HT1080 (cell line): ENCODE results near the gene LINC00237. TPM values are rescaled to one million over a fixed set of nuclear protein-coding genes. Genes with fewer than 3 reads are reported as not detected.
A peak's percentile ranks its signal among the peaks of the same experiment; 100 is the strongest.

Experiments used
- DNase-seq: peaks from one replicate; pipeline ENCODE4 v3.0.0-alpha.2; 2015; ENCODE audit warnings: low read depth
- total RNA-seq: library from RNA; depleted of rRNA; stranded (reverse); fragments of >200 nt; shearing (Covaris generic); gene quantifications from 2 replicates; pipeline ENCODE4 v1.2.3, GENCODE V29; 2014

Gene LINC00237
- total RNA-seq, 1 experiment from 2014 or later, result not detected

DNA sequence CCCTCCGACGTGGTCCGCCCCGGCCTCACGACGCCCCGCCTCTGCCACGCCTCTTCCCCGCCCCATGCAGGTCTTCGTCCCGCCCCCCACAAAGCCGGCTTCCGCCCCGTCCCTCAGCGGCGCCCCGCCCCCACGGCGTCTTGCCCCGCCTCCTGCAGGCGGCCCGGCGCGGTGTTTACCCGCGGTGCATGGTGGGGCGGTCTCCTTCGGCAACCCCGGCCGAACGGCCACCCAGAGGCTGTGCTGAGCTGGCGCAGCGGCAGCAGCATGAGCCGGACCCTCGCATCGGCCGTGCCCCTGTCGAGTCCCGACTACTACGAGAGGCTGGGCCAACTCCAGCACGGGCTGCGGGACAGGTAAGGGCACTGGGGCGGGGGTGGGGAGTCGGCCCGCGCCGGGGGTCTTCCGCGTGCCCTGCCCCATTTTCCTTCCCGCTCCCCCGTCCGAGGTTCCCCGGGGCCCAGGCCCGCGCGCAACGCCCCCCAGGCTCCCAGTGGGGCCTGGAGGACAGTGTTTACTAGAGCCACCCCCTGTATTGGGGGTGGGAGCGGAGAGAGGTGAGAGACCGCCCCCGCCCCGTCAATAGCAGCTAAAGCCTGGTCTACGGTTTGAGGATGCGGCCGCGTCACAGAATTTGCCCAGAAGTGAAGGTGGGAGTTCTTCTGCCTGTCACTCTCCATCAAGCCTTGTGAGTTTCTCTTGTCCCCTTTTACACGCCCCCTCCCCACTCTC, 19.9 kb upstream of the LINC00237 start, which contains the start of gene KIZ:
TSS of gene KIZ (plus strand) at position 234 of the 732 bp plus-strand sequence. CDS start at position 268, 34 bp downstream.
- peak; percentile 80 for DNase-seq

DNA sequence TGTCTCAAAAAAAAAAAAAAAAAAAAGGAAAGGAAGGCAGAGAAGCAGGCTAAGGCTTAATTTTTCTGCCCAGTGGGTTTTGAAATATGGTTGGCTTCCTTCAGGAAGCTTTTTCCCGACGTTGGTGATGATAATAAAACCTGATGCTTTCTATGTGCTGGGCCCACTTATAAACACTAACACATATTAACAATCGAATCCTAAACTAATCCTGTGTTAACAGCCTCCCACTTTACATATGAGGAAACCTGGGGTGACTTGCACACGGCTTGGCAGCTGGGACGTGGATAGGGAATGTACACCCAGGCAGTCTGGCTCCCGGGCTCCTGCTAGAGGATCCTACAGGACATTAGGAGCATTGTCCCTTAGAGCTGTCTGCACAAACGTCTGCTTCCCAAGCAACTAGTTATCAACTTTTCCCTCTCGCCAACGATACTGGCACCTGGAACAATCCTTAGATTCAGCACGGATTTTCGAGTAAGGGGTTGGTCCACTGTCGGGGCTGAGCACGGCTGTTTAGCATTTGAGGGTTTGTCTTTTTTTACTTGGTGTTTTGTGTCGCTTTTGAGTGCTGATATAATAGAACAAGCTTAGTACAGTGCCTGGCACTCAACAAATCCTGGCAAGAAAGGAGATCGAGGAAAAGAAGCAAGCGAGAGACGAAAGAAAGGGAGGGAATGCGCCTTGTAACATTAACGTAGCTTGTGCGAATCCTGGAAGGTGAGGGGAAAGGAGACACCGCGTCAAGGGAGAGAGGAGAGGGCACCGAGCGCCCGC, 19.1 kb upstream of the LINC00237 start:
- peak; percentile 49 for DNase-seq

DNA sequence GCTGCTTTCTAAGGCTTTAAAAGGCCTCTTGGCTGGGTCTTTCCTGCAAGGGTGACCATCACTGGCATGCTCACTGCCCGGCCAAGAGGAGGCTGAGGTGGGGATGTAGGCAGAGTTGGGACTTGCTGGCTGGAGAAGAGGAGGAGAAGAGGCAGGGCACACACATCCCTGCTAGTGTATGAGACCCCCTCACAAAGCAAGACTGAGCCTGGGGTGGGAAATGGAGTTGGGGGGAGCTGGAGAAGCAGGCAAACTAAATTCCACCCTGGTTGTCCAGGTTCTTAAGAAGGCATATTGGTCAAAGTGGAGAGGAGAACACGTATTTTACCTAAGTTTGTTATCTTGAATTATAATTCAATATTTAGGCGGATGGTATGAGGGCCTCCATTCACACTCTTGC, 18.0 kb upstream of the LINC00237 start:
- no peak for DNase-seq

DNA sequence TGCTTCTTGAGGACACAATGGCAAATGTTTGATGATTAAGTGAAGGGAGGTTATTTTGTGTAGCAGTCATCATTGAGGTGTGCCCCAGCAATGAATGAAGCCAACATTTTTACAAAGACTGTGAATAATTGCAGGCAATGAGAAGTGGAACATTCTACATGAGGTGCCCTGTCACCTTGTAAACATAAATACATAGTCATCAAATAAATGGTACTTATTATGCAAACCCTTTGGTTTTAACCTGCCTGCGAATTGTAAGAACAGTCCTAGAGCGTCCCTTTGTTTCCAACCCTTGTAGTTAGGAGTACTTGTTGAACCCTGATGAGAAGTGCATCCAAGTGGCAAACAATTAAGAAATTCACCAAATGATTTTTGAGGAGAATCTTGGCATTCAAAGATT, 12.6 kb upstream of the LINC00237 start:
- DNase-seq, result no peak

DNA sequence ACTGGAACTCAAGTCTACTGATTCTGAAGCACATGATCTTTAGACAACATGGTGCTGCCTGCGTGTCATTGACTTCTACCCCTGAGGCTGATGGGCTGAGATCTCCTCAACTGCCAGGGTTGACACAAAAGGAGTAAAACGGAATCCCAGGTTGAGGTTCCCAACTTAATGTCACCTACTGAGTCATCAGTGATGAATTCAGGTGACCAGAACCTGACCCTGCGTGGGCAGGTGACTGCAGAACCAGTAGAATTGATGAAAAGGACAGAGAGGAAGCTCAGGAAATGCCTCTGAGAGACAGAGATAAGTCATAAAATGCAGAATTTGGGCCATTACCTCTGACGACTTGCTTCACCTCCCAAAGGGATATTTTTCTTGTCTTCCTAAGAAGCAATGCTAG, 12.0 kb upstream of the LINC00237 start:
- no peak for DNase-seq

DNA sequence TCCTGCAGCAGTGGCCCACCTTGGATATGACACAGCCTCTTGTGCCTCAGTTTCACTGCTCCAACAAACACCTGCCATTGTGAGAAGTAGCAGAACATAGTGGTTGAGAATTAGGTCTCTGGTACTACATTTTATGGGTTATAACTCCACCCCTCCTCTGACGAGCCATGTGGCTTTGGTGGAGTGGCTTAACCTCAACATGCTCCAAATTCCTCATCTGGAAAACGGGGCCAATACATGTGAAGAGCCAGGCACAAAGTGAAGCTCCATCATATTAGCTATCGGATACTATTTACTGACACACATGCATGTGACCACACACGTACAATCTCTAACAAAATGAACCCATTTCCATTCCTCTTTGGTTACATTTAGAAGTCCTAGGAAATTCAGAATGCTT, 11.4 kb upstream of the LINC00237 start:
- DNase-seq, result no peak

DNA sequence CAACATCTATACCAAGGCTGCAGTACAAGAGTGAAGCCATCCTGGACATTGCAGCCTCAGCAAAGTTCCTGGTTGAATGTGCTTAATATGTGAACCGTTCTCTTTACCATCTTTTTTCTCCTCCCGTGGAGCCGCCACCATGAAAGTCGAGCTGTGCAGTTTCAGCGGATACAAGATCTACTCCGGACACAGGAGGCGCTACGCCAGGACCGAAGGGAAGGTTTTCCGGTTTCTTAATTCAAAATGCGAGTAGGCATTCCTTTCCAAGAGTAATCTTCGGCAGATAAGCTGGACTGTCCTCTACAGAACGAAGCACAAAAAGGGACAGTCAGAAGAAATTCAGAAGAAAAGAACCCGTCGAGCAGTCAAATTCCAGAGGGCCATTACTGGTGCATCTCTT, 8.4 kb upstream of the LINC00237 start:
- DNase-seq, result no peak

DNA sequence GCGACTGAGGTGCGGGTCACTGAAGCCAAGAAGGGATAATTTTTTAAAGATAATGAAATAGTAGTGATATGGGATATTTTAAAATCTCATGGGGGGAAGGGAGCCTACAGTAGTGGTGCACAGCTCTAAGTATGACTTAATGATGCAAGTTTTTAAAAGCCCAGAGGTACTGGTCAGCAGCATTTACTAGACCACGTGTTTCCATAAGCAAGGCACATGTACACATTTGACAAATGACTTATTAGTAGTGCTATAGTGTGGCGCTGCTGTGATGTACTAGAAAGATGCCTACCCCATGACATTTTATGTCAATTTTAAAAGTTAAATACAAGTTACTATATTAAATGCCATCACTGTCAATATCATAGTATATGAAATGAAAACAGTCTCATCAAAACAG, 7.5 kb upstream of the LINC00237 start:
- DNase-seq, result no peak

DNA sequence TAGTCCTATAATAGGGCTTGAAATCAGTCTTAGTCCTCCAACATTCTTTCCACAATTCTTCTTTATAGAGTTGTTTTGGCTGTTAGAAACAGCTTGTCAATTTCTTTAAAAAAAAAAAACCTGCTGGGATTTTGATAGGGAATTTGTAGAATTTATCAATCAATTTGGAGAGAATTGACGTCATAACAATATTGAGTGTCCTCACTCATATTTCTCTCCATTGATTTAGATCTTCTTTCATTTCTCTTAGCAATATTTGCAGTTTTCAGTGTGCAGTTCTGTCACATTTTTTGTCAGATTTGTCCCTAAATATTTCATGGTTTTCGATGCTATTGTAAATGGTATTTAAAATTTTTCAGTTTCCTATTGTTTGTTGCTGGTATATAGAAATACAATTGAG, 5.3 kb upstream of the LINC00237 start:
- DNase-seq, result no peak

DNA sequence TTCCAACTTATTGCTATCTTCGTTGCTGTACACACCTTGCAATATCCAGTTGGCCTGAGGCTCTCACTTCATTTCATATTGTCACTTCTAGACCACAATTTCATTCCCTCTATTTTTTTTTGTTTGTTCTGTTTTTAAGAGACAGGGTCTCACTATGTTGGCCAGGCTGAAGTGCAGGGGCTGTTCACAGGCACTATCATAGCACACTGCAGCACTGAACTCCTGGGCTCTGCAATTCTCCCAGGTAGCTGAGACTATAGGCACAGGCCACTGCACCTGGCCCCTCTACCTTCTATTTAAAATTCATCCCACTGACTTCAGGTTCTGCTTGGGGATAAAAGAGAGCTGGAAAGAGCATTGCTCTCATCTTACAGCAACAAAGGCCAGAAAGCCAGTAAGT, 4.7 kb upstream of the LINC00237 start:
- no peak for DNase-seq

DNA sequence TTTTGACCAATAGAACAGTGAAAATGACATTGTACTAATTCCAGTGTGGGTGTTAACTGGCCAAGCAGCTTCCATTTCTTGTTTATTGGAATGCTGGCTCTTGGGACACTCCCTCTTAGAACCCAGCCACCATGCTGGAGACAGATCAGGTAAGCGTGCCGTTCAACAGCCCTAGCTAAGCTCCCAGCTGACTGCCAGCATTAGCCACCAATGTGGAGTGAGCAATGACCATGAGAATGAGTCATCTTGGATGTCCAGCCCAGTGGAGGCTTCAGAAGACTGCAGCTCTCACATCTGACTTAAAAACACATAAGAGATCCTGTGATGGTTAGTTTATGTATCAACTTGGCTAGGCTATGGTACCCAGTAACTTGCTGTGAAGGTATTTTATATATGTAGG, 3.0 kb upstream of the LINC00237 start:
- DNase-seq, result peak; percentile 40

DNA sequence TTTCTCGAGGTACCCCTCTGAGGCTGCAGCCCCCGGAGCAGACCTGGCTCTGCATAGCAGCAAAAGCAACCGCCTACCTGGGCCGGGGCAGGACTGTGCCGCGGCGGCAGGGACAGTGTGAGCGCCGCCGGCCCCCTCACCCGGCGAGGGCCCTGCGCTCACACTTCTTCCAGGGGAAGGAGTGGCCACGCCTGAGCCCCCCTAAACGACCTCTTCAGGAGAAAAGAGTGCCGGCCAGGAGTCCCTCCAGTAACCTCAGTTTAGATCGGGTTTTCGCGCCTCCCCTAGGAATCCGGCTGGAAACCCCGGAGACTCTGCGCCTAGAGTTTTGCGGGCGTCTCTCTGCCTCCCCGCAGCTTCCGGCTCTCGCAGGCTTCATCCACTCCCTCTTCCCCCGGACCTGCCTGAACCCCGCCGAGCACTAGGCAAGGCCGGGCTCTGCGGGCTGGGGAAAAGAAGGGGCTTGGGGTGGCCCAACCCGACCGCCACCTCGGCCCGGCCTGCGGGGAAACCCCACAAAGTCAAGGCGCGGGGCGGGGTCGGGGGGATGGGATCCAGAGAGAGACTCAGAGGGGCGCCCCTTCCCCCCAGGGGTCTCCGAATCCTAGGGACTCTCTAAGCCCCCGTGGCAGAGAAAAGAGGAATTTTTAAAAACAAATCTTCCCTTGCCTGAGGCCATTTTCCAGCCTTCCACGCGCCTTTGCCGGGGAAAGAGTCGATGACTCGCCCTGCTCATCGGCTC, 558 bp downstream of the LINC00237 start:
- no peak for DNase-seq

DNA sequence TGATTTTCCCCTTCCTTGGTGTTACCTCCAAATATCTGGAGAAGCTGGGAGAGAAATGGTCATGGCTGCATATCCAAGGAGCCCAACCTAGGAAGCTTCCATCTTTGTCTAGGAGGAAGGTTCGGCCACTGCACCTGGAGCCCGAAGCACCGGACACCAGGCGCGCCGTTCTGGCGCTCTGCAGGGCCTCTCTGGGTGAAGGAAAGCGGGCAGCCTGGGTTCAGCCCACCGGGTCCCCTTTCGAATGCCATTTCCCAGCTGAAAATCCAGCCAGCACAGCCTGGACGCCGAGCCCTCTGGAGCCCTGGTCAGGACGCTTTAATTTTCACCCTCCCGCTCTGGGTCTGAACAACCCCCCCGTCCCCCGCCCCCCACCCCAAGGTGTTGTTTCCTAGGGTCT, 1.2 kb downstream of the LINC00237 start:
- DNase-seq, result no peak

DNA sequence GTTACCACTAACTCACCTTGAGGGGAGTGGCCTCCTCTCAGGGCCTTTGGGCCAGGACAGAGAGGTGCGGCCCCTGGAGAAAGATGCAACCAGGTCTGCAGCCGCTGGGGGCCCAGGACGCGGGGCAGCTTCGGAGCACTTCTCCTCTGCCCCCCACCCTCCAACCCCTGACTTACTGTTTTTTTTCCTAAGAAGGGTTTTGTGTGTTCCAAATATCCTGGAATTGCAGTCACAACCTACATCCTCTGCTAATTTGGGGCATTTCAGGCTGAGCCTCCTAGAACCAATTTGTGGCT, 1.7 kb downstream of the LINC00237 start:
- no peak for DNase-seq

DNA sequence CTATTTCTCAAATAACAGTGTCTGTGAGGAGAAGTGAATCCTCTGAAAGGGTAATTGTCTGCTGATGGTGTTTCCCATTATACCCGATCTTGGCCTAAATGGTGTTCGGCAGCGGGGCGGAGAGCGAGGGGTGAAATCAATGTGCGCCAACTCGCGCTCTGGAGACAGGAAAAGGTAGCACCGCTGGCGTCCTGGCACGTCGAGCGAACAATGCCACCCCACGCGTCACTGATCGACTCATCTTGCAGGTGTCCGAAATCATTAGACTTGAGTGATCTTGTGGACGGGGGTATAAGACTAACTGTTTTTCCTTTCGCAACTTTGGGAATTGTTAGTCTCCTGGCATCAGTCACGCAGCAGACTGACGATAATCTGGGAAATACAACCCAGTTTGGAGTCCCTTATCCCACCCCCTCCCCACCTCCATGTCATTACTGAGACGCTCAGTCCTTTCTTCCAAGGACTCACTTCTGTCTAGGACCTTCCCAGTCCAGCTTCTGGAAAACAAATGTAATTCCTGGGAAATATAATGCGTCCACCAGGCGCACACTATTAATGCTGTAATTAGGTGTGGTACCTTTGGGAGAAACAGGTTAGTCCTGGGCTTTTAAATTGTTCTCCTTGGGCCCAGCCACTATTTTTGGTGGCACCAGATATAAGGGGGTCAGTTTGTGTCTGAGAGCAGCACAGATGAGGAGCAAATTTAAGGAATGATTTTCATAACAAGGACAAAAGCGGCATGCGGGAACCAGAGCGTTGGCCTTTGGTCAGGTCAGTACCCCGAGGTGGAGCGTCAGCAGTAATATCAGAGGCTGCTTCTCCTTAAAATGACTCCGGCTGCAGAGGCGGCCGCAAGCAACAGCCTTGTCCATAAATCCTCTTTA, 2.3 kb downstream of the LINC00237 start:
- DNase-seq, result no peak

DNA sequence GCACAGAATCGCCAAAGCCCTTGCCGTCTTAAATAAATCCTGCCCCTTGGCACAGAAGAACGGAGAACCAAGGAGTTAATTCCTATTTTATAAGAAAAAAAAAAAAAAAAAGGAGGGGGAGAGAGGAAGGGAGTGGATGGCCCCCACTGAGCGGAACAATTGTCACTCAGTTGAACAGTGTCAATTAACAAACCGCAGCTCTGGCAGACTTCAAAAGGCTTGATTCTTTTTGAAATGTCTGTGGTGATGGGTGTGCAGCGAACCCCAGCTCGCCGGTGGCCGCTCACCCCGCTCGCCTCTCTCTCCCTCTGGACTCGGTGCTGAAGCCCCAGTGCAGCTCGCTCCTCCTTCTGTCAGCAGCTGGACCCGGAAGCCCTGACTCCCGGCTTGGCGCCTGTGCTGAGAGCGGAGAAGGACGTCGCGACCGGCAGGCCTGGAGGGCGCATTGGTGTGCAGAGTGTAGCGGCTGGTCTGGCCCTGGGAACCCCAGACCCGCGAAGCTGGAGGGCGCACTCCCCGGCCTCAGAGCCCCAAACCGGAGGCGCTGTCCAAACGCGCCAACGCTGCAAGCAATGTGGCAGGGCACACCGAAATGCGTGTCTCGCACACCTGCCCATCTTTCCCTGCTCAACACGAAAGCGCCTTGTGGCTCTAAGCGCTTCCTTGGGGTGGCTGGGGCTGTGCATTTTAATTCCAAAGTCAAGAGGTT, 3.4 kb downstream of the LINC00237 start:
- DNase-seq, result no peak

DNA sequence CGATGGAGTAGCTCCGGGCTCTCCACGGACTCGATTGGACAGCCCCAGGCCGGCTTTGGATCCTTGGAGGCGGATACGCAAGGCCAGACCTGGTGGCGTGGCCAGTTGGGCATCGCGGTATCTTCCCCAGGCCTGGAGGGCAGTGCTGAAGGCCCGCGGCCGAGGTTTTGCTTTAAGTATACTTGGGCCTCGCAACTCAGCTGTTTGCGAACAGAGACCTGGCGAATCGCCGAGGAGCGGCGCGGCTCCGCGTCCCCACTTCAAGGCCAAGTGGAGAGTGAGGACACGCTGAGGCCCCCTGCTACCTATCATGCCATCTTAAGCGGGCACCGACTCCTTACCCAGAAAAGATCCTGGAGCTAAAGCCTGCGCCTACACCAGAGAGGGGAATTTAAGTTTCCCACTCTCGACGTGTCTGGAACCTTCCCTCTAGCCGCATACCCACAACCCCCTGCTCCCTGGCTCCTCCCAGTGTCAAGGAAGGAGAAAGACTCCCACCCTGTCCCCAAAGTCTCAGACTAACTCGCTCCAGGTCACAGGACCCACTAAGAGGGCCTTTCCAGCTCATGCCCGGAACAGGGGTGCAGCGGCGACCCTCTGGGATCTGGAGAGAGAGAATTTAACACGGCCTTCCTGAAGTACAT, 4.1 kb downstream of the LINC00237 start:
- DNase-seq, result no peak

DNA sequence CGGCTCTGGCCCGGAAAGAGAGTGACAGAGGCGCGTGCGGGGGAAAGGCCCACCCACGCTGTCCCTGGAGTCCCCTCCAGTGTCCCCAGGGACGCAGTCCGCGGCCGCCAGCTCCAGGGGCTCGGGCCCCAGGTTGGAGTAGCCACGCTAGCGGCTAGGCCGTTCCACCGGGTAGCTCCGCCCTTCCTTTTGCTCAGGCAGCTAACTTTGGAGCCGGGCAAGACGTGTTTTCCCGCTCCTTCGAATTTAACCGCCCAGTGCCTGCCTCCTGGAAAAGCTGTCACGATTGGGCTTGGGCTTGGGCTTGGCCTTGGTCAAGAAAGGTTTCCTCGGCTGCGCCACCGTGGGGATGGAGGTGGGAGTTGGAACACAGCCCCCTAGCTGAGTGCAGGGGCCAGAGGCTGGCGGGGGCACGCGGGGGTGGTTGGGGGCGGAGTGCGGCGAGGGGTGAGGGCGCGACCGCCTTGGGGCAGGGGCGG, 4.7 kb downstream of the LINC00237 start:
- no peak for DNase-seq

DNA sequence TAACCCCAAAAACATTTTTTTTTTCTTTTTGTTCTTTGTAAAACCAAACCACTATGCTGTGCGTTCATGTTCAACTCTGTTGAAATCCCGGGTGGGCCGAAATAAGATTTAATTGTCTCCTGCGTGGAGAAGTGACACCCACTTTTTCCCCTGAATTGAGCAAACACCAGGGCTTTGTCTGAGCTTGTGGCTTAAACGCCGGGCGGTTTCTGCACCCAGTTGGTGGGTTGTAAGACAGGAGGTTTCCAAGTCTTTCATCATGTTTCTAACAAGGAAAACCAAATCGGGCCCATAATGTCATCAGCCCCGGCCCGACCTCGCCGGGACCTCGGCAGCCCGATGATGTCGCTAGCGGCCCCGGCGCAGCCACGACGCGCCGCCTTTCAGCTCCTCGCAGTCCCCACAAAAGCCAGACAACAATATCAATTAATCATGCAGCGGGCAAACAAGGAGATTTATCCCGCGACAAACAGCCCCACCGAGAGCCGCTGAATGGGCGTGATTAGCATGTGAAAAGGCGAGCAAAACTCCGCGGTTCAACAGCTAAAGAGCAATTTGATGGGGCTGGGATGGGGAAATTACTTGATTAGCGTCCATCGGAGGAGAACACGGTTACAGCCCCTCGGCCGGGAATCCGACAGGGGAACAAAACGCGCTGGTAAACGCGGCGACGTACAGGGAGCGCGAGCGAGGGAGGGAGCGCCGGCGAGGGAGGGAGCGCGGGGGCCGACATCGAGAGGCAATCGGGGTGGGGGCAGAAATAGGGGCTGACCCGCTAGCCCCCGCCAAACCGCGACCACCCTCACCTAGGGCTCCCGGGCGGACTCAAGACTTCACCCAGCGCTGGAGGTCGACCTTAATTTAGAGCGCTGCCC, 5.3 kb downstream of the LINC00237 start:
- no peak for DNase-seq
